ENCODE data around the gene HEXB.

DNA sequence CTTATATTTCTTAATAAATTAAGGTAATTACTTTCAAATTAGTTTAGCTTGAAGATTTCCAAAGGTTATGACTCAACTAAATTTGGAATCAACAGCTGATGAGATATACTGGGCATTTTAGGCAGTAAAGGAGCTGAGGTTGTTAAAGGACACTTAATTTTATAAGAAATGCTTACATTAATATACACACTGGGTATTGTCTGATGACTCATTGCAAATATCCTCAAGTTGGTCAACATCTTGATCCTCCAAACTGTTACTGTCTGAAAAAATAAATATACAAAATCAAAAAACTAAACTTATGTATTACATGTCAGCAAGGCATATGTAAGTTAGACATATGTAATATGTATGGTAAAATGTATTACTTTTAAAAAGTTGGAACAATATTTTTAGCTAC, 78.5 kb downstream of the HEXB start:
- TF ChIP-seq POLR2A (IDR thresholded peaks at IDR 0.05): no peak
- TF ChIP-seq, protein P1, sequence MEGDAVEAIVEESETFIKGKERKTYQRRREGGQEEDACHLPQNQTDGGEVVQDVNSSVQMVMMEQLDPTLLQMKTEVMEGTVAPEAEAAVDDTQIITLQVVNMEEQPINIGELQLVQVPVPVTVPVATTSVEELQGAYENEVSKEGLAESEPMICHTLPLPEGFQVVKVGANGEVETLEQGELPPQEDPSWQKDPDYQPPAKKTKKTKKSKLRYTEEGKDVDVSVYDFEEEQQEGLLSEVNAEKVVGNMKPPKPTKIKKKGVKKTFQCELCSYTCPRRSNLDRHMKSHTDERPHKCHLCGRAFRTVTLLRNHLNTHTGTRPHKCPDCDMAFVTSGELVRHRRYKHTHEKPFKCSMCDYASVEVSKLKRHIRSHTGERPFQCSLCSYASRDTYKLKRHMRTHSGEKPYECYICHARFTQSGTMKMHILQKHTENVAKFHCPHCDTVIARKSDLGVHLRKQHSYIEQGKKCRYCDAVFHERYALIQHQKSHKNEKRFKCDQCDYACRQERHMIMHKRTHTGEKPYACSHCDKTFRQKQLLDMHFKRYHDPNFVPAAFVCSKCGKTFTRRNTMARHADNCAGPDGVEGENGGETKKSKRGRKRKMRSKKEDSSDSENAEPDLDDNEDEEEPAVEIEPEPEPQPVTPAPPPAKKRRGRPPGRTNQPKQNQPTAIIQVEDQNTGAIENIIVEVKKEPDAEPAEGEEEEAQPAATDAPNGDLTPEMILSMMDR (IDR thresholded peaks at IDR 0.05): no peak
- no peak for TF ChIP-seq EP300 (IDR thresholded peaks at IDR 0.05)

Data from ovary (tissue), 3 donors.